Glutamatergic neuron (in vitro differentiated cells): ENCODE results near the gene ELF3. TPM values are rescaled to one million over a fixed set of nuclear protein-coding genes. Genes with fewer than 3 reads are reported as not detected.
A peak's percentile ranks its signal among the peaks of the same experiment; 100 is the strongest.

Source experiments
- DNase-seq: peaks from one replicate; pipeline ENCODE4 v3.0.0; 2022
- H3K27ac Mint-ChIP-seq: one replicate; pipeline ENCODE4 v1.8.0; 2020; ENCODE audit warnings: mild to moderate bottlenecking, mixed read lengths, inconsistent platforms; ENCODE audit not compliant: unreplicated experiment
- H3K27me3 Mint-ChIP-seq: one replicate; pipeline ENCODE4 v1.8.0; 2020; ENCODE audit warnings: mild to moderate bottlenecking, moderate library complexity, mixed read lengths, inconsistent platforms; ENCODE audit not compliant: unreplicated experiment
- H3K36me3 Mint-ChIP-seq: one replicate; pipeline ENCODE4 v1.8.0; 2020; ENCODE audit warnings: mild to moderate bottlenecking, mixed read lengths, inconsistent platforms; ENCODE audit not compliant: unreplicated experiment
- H3K4me1 Mint-ChIP-seq: one replicate; pipeline ENCODE4 v1.8.0; 2020; ENCODE audit warnings: mild to moderate bottlenecking, low read depth, mixed read lengths, inconsistent platforms; ENCODE audit not compliant: unreplicated experiment
- H3K4me3 Mint-ChIP-seq: one replicate; pipeline ENCODE4 v1.8.0; 2020; ENCODE audit warnings: mild to moderate bottlenecking, mixed read lengths, inconsistent platforms; ENCODE audit not compliant: unreplicated experiment
- H3K9me3 Mint-ChIP-seq: one replicate; pipeline ENCODE4 v1.8.0; 2020; ENCODE audit warnings: mild to moderate bottlenecking, moderate library complexity, mixed read lengths, inconsistent platforms; ENCODE audit not compliant: unreplicated experiment
- total RNA-seq: library from RNA; stranded (reverse); fragmentation: NEBNext Ultra II Directional; extraction: Animal tissue kit (Norgen Biotek cat#: 25700); gene quantifications from one replicate; pipeline ENCODE4 v1.2.1, GENCODE V29; 2021; ENCODE audit not compliant: unreplicated experiment
- TF ChIP-seq, protein P1 (sequence below): fragments of 200-600 bp; sonication (generic); IDR thresholded peaks from one replicate; pipeline ENCODE4 v1.5.0; 2021; ENCODE audit not compliant: partially characterized antibody, unreplicated experiment

ELF3 gene
- total RNA-seq, 1 donor from 2014 or later: 0.96 TPM

GRCh38 chr1:202007805-202008489 is 2.4 kb upstream of the ELF3 start:
- DNase-seq: no peak
- Mint-ChIP-seq H3K9me3 (peaks cover 3% of the 10 kb centered on the region), H3K4me3 (no peak overlapping the region), H3K27ac (no peak overlapping the region), H3K4me1 (no peaks in the 10 kb centered on the region), H3K36me3 (peaks cover 3% of the 10 kb centered on the region), H3K27me3 (peaks cover 9% of the 10 kb centered on the region)
- TF ChIP-seq, protein P1, sequence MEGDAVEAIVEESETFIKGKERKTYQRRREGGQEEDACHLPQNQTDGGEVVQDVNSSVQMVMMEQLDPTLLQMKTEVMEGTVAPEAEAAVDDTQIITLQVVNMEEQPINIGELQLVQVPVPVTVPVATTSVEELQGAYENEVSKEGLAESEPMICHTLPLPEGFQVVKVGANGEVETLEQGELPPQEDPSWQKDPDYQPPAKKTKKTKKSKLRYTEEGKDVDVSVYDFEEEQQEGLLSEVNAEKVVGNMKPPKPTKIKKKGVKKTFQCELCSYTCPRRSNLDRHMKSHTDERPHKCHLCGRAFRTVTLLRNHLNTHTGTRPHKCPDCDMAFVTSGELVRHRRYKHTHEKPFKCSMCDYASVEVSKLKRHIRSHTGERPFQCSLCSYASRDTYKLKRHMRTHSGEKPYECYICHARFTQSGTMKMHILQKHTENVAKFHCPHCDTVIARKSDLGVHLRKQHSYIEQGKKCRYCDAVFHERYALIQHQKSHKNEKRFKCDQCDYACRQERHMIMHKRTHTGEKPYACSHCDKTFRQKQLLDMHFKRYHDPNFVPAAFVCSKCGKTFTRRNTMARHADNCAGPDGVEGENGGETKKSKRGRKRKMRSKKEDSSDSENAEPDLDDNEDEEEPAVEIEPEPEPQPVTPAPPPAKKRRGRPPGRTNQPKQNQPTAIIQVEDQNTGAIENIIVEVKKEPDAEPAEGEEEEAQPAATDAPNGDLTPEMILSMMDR: no peak

- Mint-ChIP-seq H3K27me3 (peaks cover 3% of the 10 kb centered on the region), H3K27ac (no peak overlapping the region), H3K36me3 (peaks cover 1% of the 10 kb centered on the region), H3K4me1 (no peaks in the 10 kb centered on the region), H3K9me3 (peaks cover 3% of the 10 kb centered on the region), H3K4me3 (peak overlapping the region; percentile 7)
- TF ChIP-seq, protein P1: peak; percentile 92
- DNase-seq: peak; percentile 74
Measured at GRCh38 chr1:202009326-202010179, 834 bp upstream of the ELF3 start.

DNA sequence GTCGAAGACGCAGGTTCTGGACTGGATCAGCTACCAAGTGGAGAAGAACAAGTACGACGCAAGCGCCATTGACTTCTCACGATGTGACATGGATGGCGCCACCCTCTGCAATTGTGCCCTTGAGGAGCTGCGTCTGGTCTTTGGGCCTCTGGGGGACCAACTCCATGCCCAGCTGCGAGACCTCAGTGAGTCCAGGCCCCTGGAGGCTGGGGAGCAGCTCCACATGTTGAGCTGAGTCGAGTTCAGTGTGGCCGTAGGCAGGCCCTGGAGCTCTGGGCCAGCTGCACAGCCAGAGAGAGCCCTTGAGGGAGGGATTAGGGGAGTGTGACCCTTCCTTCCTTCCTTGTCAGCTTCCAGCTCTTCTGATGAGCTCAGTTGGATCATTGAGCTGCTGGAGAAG is 1.6 kb downstream of the ELF3 start:
- TF ChIP-seq, protein P1: peak; percentile 9
- DNase-seq: no peak
- peaks cover 3% of the 10 kb centered on the region for H3K27me3 Mint-ChIP-seq
- H3K9me3 Mint-ChIP-seq: peaks cover 6% of the 10 kb centered on the region
- H3K4me3 Mint-ChIP-seq: no peak overlapping the region
- no peak overlapping the region for H3K27ac Mint-ChIP-seq
- H3K36me3 Mint-ChIP-seq: no peaks in the 10 kb centered on the region
- peaks cover 4% of the 10 kb centered on the region for H3K4me1 Mint-ChIP-seq

GRCh38 chr1:202012544-202013478 is 2.4 kb downstream of the ELF3 start:
- TF ChIP-seq, protein P1: no peak
- Mint-ChIP-seq H3K27me3 (peaks cover 5% of the 10 kb centered on the region), H3K4me3 (no peak overlapping the region), H3K36me3 (no peaks in the 10 kb centered on the region), H3K27ac (no peak overlapping the region), H3K4me1 (peaks cover 4% of the 10 kb centered on the region), H3K9me3 (peaks cover 6% of the 10 kb centered on the region)
- no peak for DNase-seq
